IMR-90 (cell line): Measurements from ENCODE around the gene RNF125. TPM values are rescaled to one million over a fixed set of nuclear protein-coding genes. Genes with fewer than 3 reads are reported as not detected.
"Not testable (repeated sequence)": the region's sequence is repeated elsewhere in the genome, so short reads cannot be mapped to it uniquely, and the experiment has no call there.

Experiments used
- ATAC-seq: fragments of 200-7000 bp; cut with Tn5 transposase; 2 replicates; pipeline ENCODE4 v1.9.1; 2020; ENCODE audit warnings: low read depth, mild to moderate bottlenecking, moderate library complexity
- BruUV-seq: library from RNA; stranded (reverse); fragments of 400-500 nt; replicated peaks from 2 replicates; lab custom pipeline; 2021; lab: Mats Ljungman, UMichigan
- CTCF ChIA-PET: fragments of 300-600 bp; formaldehyde crosslinking; extraction: SDS; loops from one replicate; lab custom pipeline; 2021; ENCODE audit warnings: antibody characterized with exemption; lab: Yijun Ruan, JAX
- POLR2A ChIA-PET: fragments of 300-600 bp; sonication (Branson Sonifier 250); formaldehyde crosslinking; loops from one replicate; lab custom pipeline; 2022; ENCODE audit warnings: antibody characterized with exemption; ENCODE audit not compliant: unreplicated experiment; lab: Charles Lee
- DNase-seq: peaks from one replicate; pipeline ENCODE4 v3.0.0; 2013
- H2AFZ ChIP-seq: replicated peaks from 2 replicates; pipeline ENCODE3; 2013; ENCODE audit warnings: low read length, mild to moderate bottlenecking; ENCODE audit not compliant: poor library complexity
- H2AK5ac ChIP-seq: 2 replicates; pipeline ENCODE4 v1.6.1; 2013; ENCODE audit warnings: low read depth, low read length, inconsistent platforms
- H2AK9ac ChIP-seq: replicated peaks from 2 replicates; pipeline ENCODE3; 2013; ENCODE audit warnings: mild to moderate bottlenecking, low read depth, low read length, moderate library complexity; ENCODE audit not compliant: poor library complexity
- H2BK120ac ChIP-seq: 2 replicates; pipeline ENCODE4 v1.6.1; 2013; ENCODE audit warnings: low read depth, low read length, inconsistent platforms
- H2BK15ac ChIP-seq: 3 replicates; pipeline ENCODE4 v1.6.1; 2013; ENCODE audit warnings: low read depth, low read length, inconsistent platforms
- H2BK20ac ChIP-seq: 2 replicates; pipeline ENCODE4 v1.6.1; 2013; ENCODE audit warnings: low read depth, mild to moderate bottlenecking, inconsistent platforms, low read length, moderate library complexity
- H2BK5ac ChIP-seq: 2 replicates; pipeline ENCODE4 v1.6.1; 2013; ENCODE audit warnings: mild to moderate bottlenecking, low read depth, low read length, inconsistent platforms; ENCODE audit not compliant: poor library complexity, severe bottlenecking
- H3K14ac ChIP-seq: replicated peaks from 2 replicates; pipeline ENCODE4 v1.6.1; 2013; ENCODE audit warnings: low read depth, low read length, inconsistent platforms
- H3K18ac ChIP-seq: 2 replicates; pipeline ENCODE4 v1.6.1; 2013; ENCODE audit warnings: low read depth, low read length, control low read depth
- H3K23ac ChIP-seq: 2 replicates; pipeline ENCODE4 v1.6.1; 2013; ENCODE audit warnings: low read depth, low read length, inconsistent platforms
- H3K27ac ChIP-seq: 2 replicates; pipeline ENCODE4 v1.5.1; 2013; ENCODE audit warnings: mild to moderate bottlenecking, control low read depth, low read length; ENCODE audit not compliant: insufficient read depth
- H3K27me3 ChIP-seq: 2 replicates; pipeline ENCODE4 v1.6.1; 2013; ENCODE audit warnings: low read length; ENCODE audit not compliant: control insufficient read depth, insufficient read depth
- H3K36me3 ChIP-seq: 2 replicates; pipeline ENCODE4 v1.6.1; 2013; ENCODE audit warnings: low read length, mixed read lengths; ENCODE audit not compliant: control insufficient read depth, insufficient read depth
- H3K4ac ChIP-seq: 2 replicates; pipeline ENCODE4 v1.6.1; 2013; ENCODE audit warnings: low read depth, low read length, inconsistent platforms
- H3K4me1 ChIP-seq: 2 replicates; pipeline ENCODE4 v1.6.1; 2013; ENCODE audit warnings: low read length, mixed read lengths; ENCODE audit not compliant: control insufficient read depth, insufficient read depth
- H3K4me2 ChIP-seq: 2 replicates; pipeline ENCODE4 v1.6.1; 2013; ENCODE audit warnings: low read depth, mild to moderate bottlenecking, control low read depth, low read length, moderate library complexity
- H3K4me3 ChIP-seq: 2 replicates; pipeline ENCODE4 v1.5.1; 2013; ENCODE audit warnings: low read depth, mild to moderate bottlenecking, control low read depth, low read length, moderate library complexity; ENCODE audit not compliant: insufficient read depth
- H3K56ac ChIP-seq: 2 replicates; pipeline ENCODE4 v1.6.1; 2013; ENCODE audit warnings: low read length, inconsistent platforms; ENCODE audit not compliant: insufficient read depth; ENCODE audit errors: extremely low read depth
- H3K79me1 ChIP-seq, 2 experiments: 2 replicates each; pipeline ENCODE4 v1.6.1; 2013; ENCODE audit warnings: low read length in 2 of 2, inconsistent platforms in 1 of 2, low read depth in 1 of 2
- H3K9ac ChIP-seq: 2 replicates; pipeline ENCODE4 v1.6.1; 2013; ENCODE audit warnings: low read depth, low read length, control low read depth
- H3K9me1 ChIP-seq: 2 replicates; pipeline ENCODE4 v1.6.1; 2013; ENCODE audit warnings: low read length, inconsistent platforms; ENCODE audit not compliant: insufficient read depth
- H3K9me3 ChIP-seq: 2 replicates; pipeline ENCODE4 v1.6.1; 2013; ENCODE audit warnings: low read length; ENCODE audit not compliant: control insufficient read depth, insufficient read depth
- H4K20me1 ChIP-seq: 2 replicates; pipeline ENCODE4 v1.6.1; 2013; ENCODE audit warnings: low read length, inconsistent platforms; ENCODE audit not compliant: insufficient read depth
- H4K5ac ChIP-seq: 2 replicates; pipeline ENCODE4 v1.6.1; 2013; ENCODE audit warnings: mild to moderate bottlenecking, low read depth, low read length, control low read depth
- H4K8ac ChIP-seq, 2 experiments: 2 replicates each; pipeline ENCODE4 v1.6.1; 2013; ENCODE audit warnings: low read depth in 2 of 2, low read length in 2 of 2, control low read depth in 1 of 2, inconsistent platforms in 1 of 2
- H4K91ac ChIP-seq: 2 replicates; pipeline ENCODE4 v1.6.1; 2013; ENCODE audit warnings: low read depth, low read length, inconsistent platforms; ENCODE audit not compliant: insufficient read depth
- WGBS, 2 experiments: methylation state at CpG; one replicate each; pipeline versions ENCODE4 v1.1.5 to v1.1.7; 2013; ENCODE audit warnings: missing lambda C conversion rate in 2 of 2; ENCODE audit not compliant: insufficient read length in 1 of 2; ENCODE audit errors: extremely low coverage in 2 of 2; 5-methylcytosine and 5-hydroxymethylcytosine counted together
- dilution Hi-C: fragments of 300-500 bp; cut with HindIII; formaldehyde crosslinking; loops from one replicate; pipeline ENCODE4 v1.14.3; 2018; ENCODE audit warnings: low sequenced_read_pairs; ENCODE audit not compliant: unreplicated experiment
- in situ Hi-C: fragments of 300-500 bp; cut with MboI; formaldehyde crosslinking; loops from 3 replicates; pipeline ENCODE4 v1.14.3; 2019; ENCODE audit warnings: low sequenced_read_pairs, inconsistent platforms, mixed read lengths
- intact Hi-C: fragments of 100-400 bp; cut with micrococcal nuclease; formaldehyde crosslinking; loops from 2 replicates; pipeline ENCODE4 v1.10.0; 2022
- polyA plus RNA-seq, 3 experiments: library from polyadenylated mRNA; depleted of rRNA; stranded (reverse); fragments of >200 nt; gene quantifications; 2 replicates each; pipeline ENCODE4 v1.2.3, GENCODE V29; 2012; ENCODE audit warnings: low replicate concordance in 1 of 3
- total RNA-seq: library from RNA; depleted of rRNA; stranded (reverse); fragments of >200 nt; gene quantifications from 2 replicates; pipeline ENCODE4 v1.2.3, GENCODE V29; 2012

Gene RNF125
- total and polyA plus RNA-seq, 2 of the 4 experiments (the other 2 are of a cell fraction), result under 0.01 to 0.10 TPM

GRCh38 chr18:32003822-32004221 is 14.8 kb upstream of the RNF125 start:
- H3K14ac ChIP-seq, H3K56ac ChIP-seq, H2AK5ac ChIP-seq, H3K4ac ChIP-seq, H3K9me1 ChIP-seq, ATAC-seq, H4K5ac ChIP-seq, H2BK5ac ChIP-seq, H3K4me2 ChIP-seq, H3K79me1 ChIP-seq, H2BK120ac ChIP-seq, H2BK15ac ChIP-seq, BruUV-seq, H4K20me1 ChIP-seq, H2BK20ac ChIP-seq, H4K8ac ChIP-seq, H3K9ac ChIP-seq, H3K36me3 ChIP-seq, H4K91ac ChIP-seq, intact Hi-C loops, H3K27ac ChIP-seq, H3K18ac ChIP-seq, H2AK9ac ChIP-seq, H3K23ac ChIP-seq, H3K27me3 ChIP-seq, H3K4me1 ChIP-seq, H3K9me3 ChIP-seq, POLR2A ChIA-PET, H2AFZ ChIP-seq, in situ Hi-C loops, H3K4me3 ChIP-seq, dilution Hi-C loops, DNase-seq, CTCF ChIA-PET: not testable (repeated sequence)
- 67% methylated on average over 2 of the region's 2 CpGs; no CpG with 5 or more reads in 1 of the 2 experiments for WGBS, 2 experiments
